A549 (cell line): ENCODE results near the gene PTPRE.

Source experiments
- EP300 ChIP-seq, 2 experiments: fragments of >200 bp; sonication (Bioruptor Twin); formaldehyde crosslinking; IDR thresholded peaks; 2 replicates in 1 of 2; 3 replicates in 1 of 2; pipeline ENCODE4 v1.6.1; 2016 to 2017
- HDAC2 ChIP-seq: fragments of 200-600 bp; sonication (generic); IDR thresholded peaks from 2 replicates; pipeline ENCODE4 v1.6.1; 2016
- MAFK ChIP-seq: fragments of 450-650 bp; IDR thresholded peaks from 2 replicates; pipeline ENCODE4 v1.6.1; 2014; ENCODE audit not compliant: partially characterized antibody
- MYC ChIP-seq: IDR thresholded peaks from 2 replicates; pipeline ENCODE4 v1.6.1; 2012; ENCODE audit warnings: mild to moderate bottlenecking, inconsistent platforms, low read length, improper control_type of control experiment, borderline replicate concordance
- POLR2A ChIP-seq: IDR thresholded peaks from 2 replicates; pipeline ENCODE4 v1.6.1; 2012; ENCODE audit warnings: mild to moderate bottlenecking, low read length
- RCOR1 ChIP-seq: fragments of 150-350 bp; IDR thresholded peaks from 2 replicates; pipeline ENCODE4 v1.6.1; 2014; ENCODE audit warnings: antibody characterized with exemption, low read length, low read depth
- SREBF2 ChIP-seq: fragments of 450-650 bp; IDR thresholded peaks from 2 replicates; pipeline ENCODE4 v1.6.1; 2014; ENCODE audit warnings: mild to moderate bottlenecking, moderate library complexity
- TF ChIP-seq, protein P1 (sequence below): fragments of >200 bp; sonication (Bioruptor Twin); formaldehyde crosslinking; IDR thresholded peaks from 3 replicates; pipeline ENCODE4 v1.5.1; 2016
- TF ChIP-seq, protein P2 (sequence below): fragments of 200-600 bp; sonication (generic); IDR thresholded peaks from 2 replicates; pipeline ENCODE4 v1.6.1; 2016; ENCODE audit warnings: antibody characterized with exemption, mild to moderate bottlenecking, moderate library complexity
- TF ChIP-seq, protein P3 (sequence below): fragments of 450-650 bp; IDR thresholded peaks from 2 replicates; pipeline ENCODE4 v1.6.1; 2014; ENCODE audit warnings: antibody characterized with exemption

DNA sequence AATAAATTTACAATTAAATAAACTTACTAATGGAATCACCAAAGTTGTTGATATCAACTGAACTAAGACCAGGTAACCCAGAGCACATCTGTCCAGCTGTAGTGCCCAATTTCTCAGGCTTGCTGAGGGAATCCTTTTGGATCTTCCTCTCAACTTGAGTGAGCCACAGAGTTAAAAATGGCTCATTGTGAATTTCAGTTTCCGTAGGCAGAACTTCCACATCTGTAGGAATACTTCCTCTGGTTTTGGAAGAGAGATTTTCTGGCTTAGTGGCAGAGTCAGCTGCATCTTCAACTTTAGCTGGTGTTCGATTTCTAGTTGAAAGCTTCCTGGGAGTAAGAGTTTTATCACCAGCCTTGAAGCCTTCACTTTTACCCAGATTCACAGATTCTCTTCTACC, 208.0 kb downstream of the PTPRE start:
- TF ChIP-seq, protein P1, sequence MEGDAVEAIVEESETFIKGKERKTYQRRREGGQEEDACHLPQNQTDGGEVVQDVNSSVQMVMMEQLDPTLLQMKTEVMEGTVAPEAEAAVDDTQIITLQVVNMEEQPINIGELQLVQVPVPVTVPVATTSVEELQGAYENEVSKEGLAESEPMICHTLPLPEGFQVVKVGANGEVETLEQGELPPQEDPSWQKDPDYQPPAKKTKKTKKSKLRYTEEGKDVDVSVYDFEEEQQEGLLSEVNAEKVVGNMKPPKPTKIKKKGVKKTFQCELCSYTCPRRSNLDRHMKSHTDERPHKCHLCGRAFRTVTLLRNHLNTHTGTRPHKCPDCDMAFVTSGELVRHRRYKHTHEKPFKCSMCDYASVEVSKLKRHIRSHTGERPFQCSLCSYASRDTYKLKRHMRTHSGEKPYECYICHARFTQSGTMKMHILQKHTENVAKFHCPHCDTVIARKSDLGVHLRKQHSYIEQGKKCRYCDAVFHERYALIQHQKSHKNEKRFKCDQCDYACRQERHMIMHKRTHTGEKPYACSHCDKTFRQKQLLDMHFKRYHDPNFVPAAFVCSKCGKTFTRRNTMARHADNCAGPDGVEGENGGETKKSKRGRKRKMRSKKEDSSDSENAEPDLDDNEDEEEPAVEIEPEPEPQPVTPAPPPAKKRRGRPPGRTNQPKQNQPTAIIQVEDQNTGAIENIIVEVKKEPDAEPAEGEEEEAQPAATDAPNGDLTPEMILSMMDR: no peak
- TF ChIP-seq MYC (no peak), EP300 (IDR thresholded peaks at IDR 0.05) (no peak), RCOR1 (no peak), MAFK (no peak), SREBF2 (no peak), HDAC2 (no peak), POLR2A (no peak)
- TF ChIP-seq, protein P2, sequence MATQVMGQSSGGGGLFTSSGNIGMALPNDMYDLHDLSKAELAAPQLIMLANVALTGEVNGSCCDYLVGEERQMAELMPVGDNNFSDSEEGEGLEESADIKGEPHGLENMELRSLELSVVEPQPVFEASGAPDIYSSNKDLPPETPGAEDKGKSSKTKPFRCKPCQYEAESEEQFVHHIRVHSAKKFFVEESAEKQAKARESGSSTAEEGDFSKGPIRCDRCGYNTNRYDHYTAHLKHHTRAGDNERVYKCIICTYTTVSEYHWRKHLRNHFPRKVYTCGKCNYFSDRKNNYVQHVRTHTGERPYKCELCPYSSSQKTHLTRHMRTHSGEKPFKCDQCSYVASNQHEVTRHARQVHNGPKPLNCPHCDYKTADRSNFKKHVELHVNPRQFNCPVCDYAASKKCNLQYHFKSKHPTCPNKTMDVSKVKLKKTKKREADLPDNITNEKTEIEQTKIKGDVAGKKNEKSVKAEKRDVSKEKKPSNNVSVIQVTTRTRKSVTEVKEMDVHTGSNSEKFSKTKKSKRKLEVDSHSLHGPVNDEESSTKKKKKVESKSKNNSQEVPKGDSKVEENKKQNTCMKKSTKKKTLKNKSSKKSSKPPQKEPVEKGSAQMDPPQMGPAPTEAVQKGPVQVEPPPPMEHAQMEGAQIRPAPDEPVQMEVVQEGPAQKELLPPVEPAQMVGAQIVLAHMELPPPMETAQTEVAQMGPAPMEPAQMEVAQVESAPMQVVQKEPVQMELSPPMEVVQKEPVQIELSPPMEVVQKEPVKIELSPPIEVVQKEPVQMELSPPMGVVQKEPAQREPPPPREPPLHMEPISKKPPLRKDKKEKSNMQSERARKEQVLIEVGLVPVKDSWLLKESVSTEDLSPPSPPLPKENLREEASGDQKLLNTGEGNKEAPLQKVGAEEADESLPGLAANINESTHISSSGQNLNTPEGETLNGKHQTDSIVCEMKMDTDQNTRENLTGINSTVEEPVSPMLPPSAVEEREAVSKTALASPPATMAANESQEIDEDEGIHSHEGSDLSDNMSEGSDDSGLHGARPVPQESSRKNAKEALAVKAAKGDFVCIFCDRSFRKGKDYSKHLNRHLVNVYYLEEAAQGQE: no peak
- TF ChIP-seq, protein P3, sequence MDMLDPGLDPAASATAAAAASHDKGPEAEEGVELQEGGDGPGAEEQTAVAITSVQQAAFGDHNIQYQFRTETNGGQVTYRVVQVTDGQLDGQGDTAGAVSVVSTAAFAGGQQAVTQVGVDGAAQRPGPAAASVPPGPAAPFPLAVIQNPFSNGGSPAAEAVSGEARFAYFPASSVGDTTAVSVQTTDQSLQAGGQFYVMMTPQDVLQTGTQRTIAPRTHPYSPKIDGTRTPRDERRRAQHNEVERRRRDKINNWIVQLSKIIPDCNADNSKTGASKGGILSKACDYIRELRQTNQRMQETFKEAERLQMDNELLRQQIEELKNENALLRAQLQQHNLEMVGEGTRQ: no peak
